HCT116 (cell line): ENCODE measurements around the gene UPK3A. TPM values are rescaled to one million over a fixed set of nuclear protein-coding genes. Genes with fewer than 3 reads are reported as not detected.

ENCODE experiments used
- ATAC-seq: fragments of 200-7000 bp; cut with Tn5 transposase; 2 replicates; pipeline ENCODE4 v1.9.1; 2020; ENCODE audit warnings: mild to moderate bottlenecking, moderate library complexity
- BruUV-seq: library from RNA; stranded (reverse); fragments of 400-500 nt; replicated peaks from 2 replicates; lab custom pipeline; 2021; lab: Mats Ljungman, UMichigan
- CTCF ChIA-PET: fragments of 300-600 bp; sonication (Branson Sonifier 250); formaldehyde crosslinking; loops from one replicate; lab custom pipeline; 2021; ENCODE audit warnings: antibody characterized with exemption; lab: Charles Lee
- POLR2A ChIA-PET: fragments of 300-600, 350-600 bp; sonication (Branson Sonifier 250); formaldehyde crosslinking; loops from one replicate; lab custom pipeline; 2021; ENCODE audit warnings: antibody characterized with exemption; lab: Charles Lee
- RAD21 ChIA-PET, 2 experiments: fragments of 300-600 bp; sonication (Branson Sonifier 250); formaldehyde crosslinking; loops; one replicate each; lab custom pipeline; 2023; ENCODE audit warnings: low total read pairs in 2 of 2; ENCODE audit not compliant: uncharacterized antibody in 2 of 2, unreplicated experiment in 2 of 2, low non-redundant PET in 1 of 2; lab: Charles Lee
- DNase-seq: peaks from one replicate; pipeline ENCODE4 v3.0.0-alpha.2; 2010; ENCODE audit warnings: low read depth, low spot score
- H2AFZ ChIP-seq: fragments of 200-600 bp; shearing (Covaris generic), sonication (generic); 2 replicates; pipeline ENCODE4 v1.6.1; 2017; ENCODE audit warnings: low read depth, mixed run types, mixed read lengths, antibody characterized with exemption, low read length; ENCODE audit not compliant: poor library complexity, severe bottlenecking
- H3K27ac ChIP-seq: 2 replicates; pipeline ENCODE4 v1.5.1; 2012; ENCODE audit warnings: low read depth, low read length
- H3K27me3 ChIP-seq: fragments of 200-600 bp; sonication (generic); 2 replicates; pipeline ENCODE4 v1.6.1; 2016; ENCODE audit warnings: mixed run types, low read length, mixed read lengths; ENCODE audit not compliant: insufficient read depth
- H3K36me3 ChIP-seq, 2 experiments: fragments of 200-500 bp in 1 of 2; fragments of 200-600 bp in 1 of 2; sonication (Bioruptor generic) in 1 of 2; sonication (generic) in 1 of 2; 2 replicates each; pipeline versions ENCODE4 v1.5.1 to v1.6.1; 2014 to 2016; ENCODE audit warnings: low read length in 2 of 2, inconsistent platforms in 1 of 2, mixed read lengths in 1 of 2, mixed run types in 1 of 2; ENCODE audit not compliant: insufficient read depth in 2 of 2, control insufficient read depth in 1 of 2
- H3K4me1 ChIP-seq, 2 experiments: fragments of 200-600 bp in 1 of 2; sonication (generic) in 1 of 2; 2 replicates each; pipeline versions ENCODE4 v1.5.1 to v1.6.1; 2012 to 2017; ENCODE audit warnings: low read length in 2 of 2, inconsistent platforms in 1 of 2, mild to moderate bottlenecking in 1 of 2, mixed read lengths in 1 of 2, mixed run types in 1 of 2, moderate library complexity in 1 of 2; ENCODE audit not compliant: insufficient read depth in 2 of 2, control insufficient read depth in 1 of 2
- H3K4me2 ChIP-seq: fragments of 200-600 bp; sonication (generic); 2 replicates; pipeline ENCODE4 v1.6.1; 2017; ENCODE audit warnings: mixed run types, low read length, mixed read lengths
- H3K4me3 ChIP-seq, 2 experiments: fragments of 200-600 bp in 1 of 2; sonication (generic) in 1 of 2; replicated peaks in 1 of 2; 2 replicates each; pipeline ENCODE4 v1.5.1; 2011 to 2016; ENCODE audit warnings: low read length in 2 of 2, control low read depth in 1 of 2, low read depth in 1 of 2, mild to moderate bottlenecking in 1 of 2, mixed read lengths in 1 of 2, mixed run types in 1 of 2
- H3K79me2 ChIP-seq: fragments of 200-600 bp; sonication (generic); 2 replicates; pipeline ENCODE4 v1.6.1; 2017; ENCODE audit warnings: mild to moderate bottlenecking, mixed run types, low read length, moderate library complexity, mixed read lengths; ENCODE audit not compliant: insufficient read depth
- H3K9ac ChIP-seq: fragments of 200-600 bp; sonication (generic); 2 replicates; pipeline ENCODE4 v1.6.1; 2016; ENCODE audit warnings: low read length, mixed read lengths
- H3K9me2 ChIP-seq: fragments of 200-600 bp; sonication (generic), shearing (Covaris generic); 2 replicates; pipeline ENCODE4 v1.6.1; 2017; ENCODE audit warnings: mixed run types, mild to moderate bottlenecking, moderate library complexity; ENCODE audit not compliant: insufficient read depth
- H3K9me3 ChIP-seq, 2 experiments: fragments of 200-500 bp in 1 of 2; fragments of 200-600 bp in 1 of 2; sonication (Bioruptor generic) in 1 of 2; sonication (generic) in 1 of 2; 2 replicates each; pipeline ENCODE4 v1.6.1; 2014 to 2017; ENCODE audit warnings: low read length in 2 of 2, mixed read lengths in 2 of 2, inconsistent platforms in 1 of 2, low read depth in 1 of 2, mild to moderate bottlenecking in 1 of 2, mixed run types in 1 of 2, moderate library complexity in 1 of 2; ENCODE audit not compliant: control insufficient read depth in 1 of 2, insufficient read depth in 1 of 2
- H4K20me1 ChIP-seq: fragments of 200-600 bp; sonication (generic), shearing (Covaris generic); 2 replicates; pipeline ENCODE4 v1.6.1; 2017; ENCODE audit warnings: mixed run types, mild to moderate bottlenecking, moderate library complexity; ENCODE audit not compliant: insufficient read depth
- ATF3 ChIP-seq: IDR thresholded peaks from 2 replicates; pipeline ENCODE4 v1.6.1; 2012
- CEBPB ChIP-seq: IDR thresholded peaks from 2 replicates; pipeline ENCODE4 v1.6.1; 2012; ENCODE audit warnings: low read depth
- CTCF ChIP-seq, 3 experiments: fragments of 200-600 bp in 1 of 3; sonication (generic) in 1 of 3; IDR thresholded peaks in 2 of 3; conservative IDR thresholded peaks in 1 of 3; 2 replicates each; pipeline ENCODE4 v1.5.1; 2012 to 2017; ENCODE audit warnings: low read depth in 2 of 3, low read length in 2 of 3, antibody characterized with exemption in 1 of 3, borderline replicate concordance in 1 of 3, control low read depth in 1 of 3, mild to moderate bottlenecking in 1 of 3, mixed read lengths in 1 of 3, mixed run types in 1 of 3, moderate library complexity in 1 of 3; ENCODE audit not compliant: insufficient read depth in 1 of 3
- ELF1 ChIP-seq: IDR thresholded peaks from 2 replicates; pipeline ENCODE4 v1.6.1; 2012; ENCODE audit warnings: low read depth, borderline replicate concordance
- EZH2 ChIP-seq: fragments of 200-600 bp; sonication (generic); IDR thresholded peaks from 2 replicates; pipeline ENCODE4 v1.6.1; 2017; ENCODE audit warnings: antibody characterized with exemption, mixed run types
- EZH2phosphoT487 ChIP-seq: fragments of 200-600 bp; IDR thresholded peaks from 2 replicates; pipeline ENCODE4 v1.6.1; 2018; ENCODE audit warnings: antibody characterized with exemption, borderline replicate concordance
- FOSL1 ChIP-seq: IDR thresholded peaks from 2 replicates; pipeline ENCODE4 v1.6.1; 2012; ENCODE audit warnings: low read depth
- MAX ChIP-seq: IDR thresholded peaks from 2 replicates; pipeline ENCODE4 v1.6.1; 2012
- POLR2AphosphoS5 ChIP-seq: IDR thresholded peaks from 2 replicates; pipeline ENCODE4 v1.6.1; 2011; ENCODE audit warnings: mild to moderate bottlenecking, low read depth, low read length, moderate library complexity
- SIN3A ChIP-seq: IDR thresholded peaks from 2 replicates; pipeline ENCODE4 v1.6.1; 2012; ENCODE audit warnings: low read depth
- SRF ChIP-seq: IDR thresholded peaks from 2 replicates; pipeline ENCODE4 v1.6.1; 2012; ENCODE audit warnings: low read depth
- TCF7L2 ChIP-seq: IDR thresholded peaks from 2 replicates; pipeline ENCODE4 v1.7.0; 2011; ENCODE audit warnings: borderline replicate concordance, inconsistent platforms; ENCODE audit not compliant: insufficient read depth, insufficient read length; ENCODE audit errors: extremely low read depth
- YY1 ChIP-seq: IDR thresholded peaks from 2 replicates; pipeline ENCODE4 v1.6.1; 2011; ENCODE audit warnings: low read length, low read depth, moderate library complexity, mild to moderate bottlenecking; ENCODE audit not compliant: insufficient replicate concordance; ENCODE audit errors: extremely low read depth
- ZNF274 ChIP-seq: fragments of 200-500 bp; sonication (Bioruptor generic); IDR thresholded peaks from 2 replicates; pipeline ENCODE4 v1.6.1; 2014; ENCODE audit warnings: mild to moderate bottlenecking, low read depth, low read length, inconsistent platforms
- intact Hi-C: fragments of 100-400 bp; cut with micrococcal nuclease; formaldehyde crosslinking; loops from 2 replicates; pipeline ENCODE4 v1.10.0; 2022
- total RNA-seq: library from RNA; stranded (reverse); gene quantifications from one replicate; pipeline ENCODE4 v1.2.1, GENCODE V29; 2021; ENCODE audit not compliant: unreplicated experiment

UPK3A gene
- total RNA-seq, 1 experiment from 2014 or later: not detected

- TF ChIP-seq ELF1 (no peak), POLR2AphosphoS5 (no peak), ATF3 (no peak), SRF (no peak)
- no TSS peak for BruUV-seq
- Histone ChIP-seq H3K27ac (no peak overlapping the region), H4K20me1 (no peaks in the 10 kb centered on the region), H3K4me3 (no peak overlapping the region), H3K79me2 (no peaks in the 10 kb centered on the region), H2AFZ (no peak overlapping the region), H3K9me3 (no peaks in the 10 kb centered on the region), H3K27me3 (no peaks in the 10 kb centered on the region), H3K4me1 (peaks cover 0 to 7% of the 10 kb centered on the region in 2 experiments; a peak in 1 of 4 replicates), H3K9me2 (no peaks in the 10 kb centered on the region), H3K4me2 (no peak overlapping the region), H3K9ac (no peak overlapping the region), H3K36me3 (no peaks in the 10 kb centered on the region)
- ATAC-seq: no peak
- DNase-seq: no peak
- ChIA-PET POLR2A (no interaction called here), CTCF (no interaction called here), RAD21 (no interaction called here)
- intact Hi-C loops: no loop called here
These were observed 14.3 kb downstream of the UPK3A start for GRCh38 chr22:45298934-45299505.

- no peaks in the 10 kb centered on the region for H3K9me2 ChIP-seq
- RAD21 ChIA-PET: no interaction called here
- BruUV-seq: no TSS peak
- H3K4me1 ChIP-seq: peaks cover 7 to 16% of the 10 kb centered on the region in 2 experiments
- H3K9me3 ChIP-seq: no peaks in the 10 kb centered on the region
- ATAC-seq: no peak
- DNase-seq: no peak
- intact Hi-C loops: no loop called here
- CTCF ChIA-PET: no interaction called here
- H3K4me2 ChIP-seq: no peak overlapping the region
- no peaks in the 10 kb centered on the region for H3K27me3 ChIP-seq
- no peak overlapping the region for H3K27ac ChIP-seq
- H3K36me3 ChIP-seq: no peaks in the 10 kb centered on the region
- H4K20me1 ChIP-seq: no peaks in the 10 kb centered on the region
- no peaks in the 10 kb centered on the region for H3K79me2 ChIP-seq
- TF ChIP-seq EZH2 (no peak), POLR2AphosphoS5 (no peak), ZNF274 (no peak), MAX (no peak), SRF (no peak), TCF7L2 (no peak), CEBPB (no peak), FOSL1 (no peak), SIN3A (no peak), EZH2phosphoT487 (no peak), CTCF (IDR thresholded peaks at IDR 0.05 in 2 of 3, conservative IDR thresholded peaks at IDR 0.05 in 1 of 3; ENCODE audit: borderline replicate concordance in 1 of 3, insufficient read depth in 1 of 3, low read depth in 2 of 3, low read length in 2 of 3) (no peak), YY1 (no peak)
- no peak overlapping the region for H2AFZ ChIP-seq
- no peak overlapping the region for H3K9ac ChIP-seq
- no peak overlapping the region for H3K4me3 ChIP-seq
- POLR2A ChIA-PET: no interaction called here
These were observed 18.0 kb downstream of the UPK3A start for GRCh38 chr22:45302751-45303150.
